IMR-90 (cell line): ENCODE results near the gene PTPRK. TPM values are rescaled to one million over a fixed set of nuclear protein-coding genes. Genes with fewer than 3 reads are reported as not detected.

Experiments
- ATAC-seq: fragments of 200-7000 bp; cut with Tn5 transposase; 2 replicates; pipeline ENCODE4 v1.9.1; 2020; ENCODE audit warnings: low read depth, mild to moderate bottlenecking, moderate library complexity
- BruUV-seq: library from RNA; stranded (reverse); fragments of 400-500 nt; replicated peaks from 2 replicates; lab custom pipeline; 2021; lab: Mats Ljungman, UMichigan
- CTCF ChIA-PET: fragments of 300-600 bp; formaldehyde crosslinking; extraction: SDS; loops from one replicate; lab custom pipeline; 2021; ENCODE audit warnings: antibody characterized with exemption; lab: Yijun Ruan, JAX
- POLR2A ChIA-PET: fragments of 300-600 bp; sonication (Branson Sonifier 250); formaldehyde crosslinking; loops from one replicate; lab custom pipeline; 2022; ENCODE audit warnings: antibody characterized with exemption; ENCODE audit not compliant: unreplicated experiment; lab: Charles Lee
- DNase-seq: peaks from one replicate; pipeline ENCODE4 v3.0.0; 2013
- H2AFZ ChIP-seq: replicated peaks from 2 replicates; pipeline ENCODE3; 2013; ENCODE audit warnings: low read length, mild to moderate bottlenecking; ENCODE audit not compliant: poor library complexity
- H2AK5ac ChIP-seq: 2 replicates; pipeline ENCODE4 v1.6.1; 2013; ENCODE audit warnings: low read depth, low read length, inconsistent platforms
- H2AK9ac ChIP-seq: replicated peaks from 2 replicates; pipeline ENCODE3; 2013; ENCODE audit warnings: mild to moderate bottlenecking, low read depth, low read length, moderate library complexity; ENCODE audit not compliant: poor library complexity
- H2BK120ac ChIP-seq: 2 replicates; pipeline ENCODE4 v1.6.1; 2013; ENCODE audit warnings: low read depth, low read length, inconsistent platforms
- H2BK15ac ChIP-seq: 3 replicates; pipeline ENCODE4 v1.6.1; 2013; ENCODE audit warnings: low read depth, low read length, inconsistent platforms
- H2BK20ac ChIP-seq: 2 replicates; pipeline ENCODE4 v1.6.1; 2013; ENCODE audit warnings: low read depth, mild to moderate bottlenecking, inconsistent platforms, low read length, moderate library complexity
- H2BK5ac ChIP-seq: 2 replicates; pipeline ENCODE4 v1.6.1; 2013; ENCODE audit warnings: mild to moderate bottlenecking, low read depth, low read length, inconsistent platforms; ENCODE audit not compliant: poor library complexity, severe bottlenecking
- H3K14ac ChIP-seq: replicated peaks from 2 replicates; pipeline ENCODE4 v1.6.1; 2013; ENCODE audit warnings: low read depth, low read length, inconsistent platforms
- H3K18ac ChIP-seq: 2 replicates; pipeline ENCODE4 v1.6.1; 2013; ENCODE audit warnings: low read depth, low read length, control low read depth
- H3K23ac ChIP-seq: 2 replicates; pipeline ENCODE4 v1.6.1; 2013; ENCODE audit warnings: low read depth, low read length, inconsistent platforms
- H3K27ac ChIP-seq: 2 replicates; pipeline ENCODE4 v1.5.1; 2013; ENCODE audit warnings: mild to moderate bottlenecking, control low read depth, low read length; ENCODE audit not compliant: insufficient read depth
- H3K27me3 ChIP-seq: 2 replicates; pipeline ENCODE4 v1.6.1; 2013; ENCODE audit warnings: low read length; ENCODE audit not compliant: control insufficient read depth, insufficient read depth
- H3K36me3 ChIP-seq: 2 replicates; pipeline ENCODE4 v1.6.1; 2013; ENCODE audit warnings: low read length, mixed read lengths; ENCODE audit not compliant: control insufficient read depth, insufficient read depth
- H3K4ac ChIP-seq: 2 replicates; pipeline ENCODE4 v1.6.1; 2013; ENCODE audit warnings: low read depth, low read length, inconsistent platforms
- H3K4me1 ChIP-seq: 2 replicates; pipeline ENCODE4 v1.6.1; 2013; ENCODE audit warnings: low read length, mixed read lengths; ENCODE audit not compliant: control insufficient read depth, insufficient read depth
- H3K4me2 ChIP-seq: 2 replicates; pipeline ENCODE4 v1.6.1; 2013; ENCODE audit warnings: low read depth, mild to moderate bottlenecking, control low read depth, low read length, moderate library complexity
- H3K4me3 ChIP-seq: 2 replicates; pipeline ENCODE4 v1.5.1; 2013; ENCODE audit warnings: low read depth, mild to moderate bottlenecking, control low read depth, low read length, moderate library complexity; ENCODE audit not compliant: insufficient read depth
- H3K56ac ChIP-seq: 2 replicates; pipeline ENCODE4 v1.6.1; 2013; ENCODE audit warnings: low read length, inconsistent platforms; ENCODE audit not compliant: insufficient read depth; ENCODE audit errors: extremely low read depth
- H3K79me1 ChIP-seq, 2 experiments: 2 replicates each; pipeline ENCODE4 v1.6.1; 2013; ENCODE audit warnings: low read length in 2 of 2, inconsistent platforms in 1 of 2, low read depth in 1 of 2
- H3K9ac ChIP-seq: 2 replicates; pipeline ENCODE4 v1.6.1; 2013; ENCODE audit warnings: low read depth, low read length, control low read depth
- H3K9me1 ChIP-seq: 2 replicates; pipeline ENCODE4 v1.6.1; 2013; ENCODE audit warnings: low read length, inconsistent platforms; ENCODE audit not compliant: insufficient read depth
- H3K9me3 ChIP-seq: 2 replicates; pipeline ENCODE4 v1.6.1; 2013; ENCODE audit warnings: low read length; ENCODE audit not compliant: control insufficient read depth, insufficient read depth
- H4K20me1 ChIP-seq: 2 replicates; pipeline ENCODE4 v1.6.1; 2013; ENCODE audit warnings: low read length, inconsistent platforms; ENCODE audit not compliant: insufficient read depth
- H4K5ac ChIP-seq: 2 replicates; pipeline ENCODE4 v1.6.1; 2013; ENCODE audit warnings: mild to moderate bottlenecking, low read depth, low read length, control low read depth
- H4K8ac ChIP-seq, 2 experiments: 2 replicates each; pipeline ENCODE4 v1.6.1; 2013; ENCODE audit warnings: low read depth in 2 of 2, low read length in 2 of 2, control low read depth in 1 of 2, inconsistent platforms in 1 of 2
- H4K91ac ChIP-seq: 2 replicates; pipeline ENCODE4 v1.6.1; 2013; ENCODE audit warnings: low read depth, low read length, inconsistent platforms; ENCODE audit not compliant: insufficient read depth
- FOS ChIP-seq: fragments of 150-350 bp; IDR thresholded peaks from 2 replicates; pipeline ENCODE4 v1.6.1; 2016; ENCODE audit warnings: low read depth, low read length
- WGBS, 2 experiments: methylation state at CpG; one replicate each; pipeline versions ENCODE4 v1.1.5 to v1.1.7; 2013; ENCODE audit warnings: missing lambda C conversion rate in 2 of 2; ENCODE audit not compliant: insufficient read length in 1 of 2; ENCODE audit errors: extremely low coverage in 2 of 2; 5-methylcytosine and 5-hydroxymethylcytosine counted together
- dilution Hi-C: fragments of 300-500 bp; cut with HindIII; formaldehyde crosslinking; loops from one replicate; pipeline ENCODE4 v1.14.3; 2018; ENCODE audit warnings: low sequenced_read_pairs; ENCODE audit not compliant: unreplicated experiment
- in situ Hi-C: fragments of 300-500 bp; cut with MboI; formaldehyde crosslinking; loops from 3 replicates; pipeline ENCODE4 v1.14.3; 2019; ENCODE audit warnings: low sequenced_read_pairs, inconsistent platforms, mixed read lengths
- intact Hi-C: fragments of 100-400 bp; cut with micrococcal nuclease; formaldehyde crosslinking; loops from 2 replicates; pipeline ENCODE4 v1.10.0; 2022
- polyA plus RNA-seq, 3 experiments: library from polyadenylated mRNA; depleted of rRNA; stranded (reverse); fragments of >200 nt; gene quantifications; 2 replicates each; pipeline ENCODE4 v1.2.3, GENCODE V29; 2012; ENCODE audit warnings: low replicate concordance in 1 of 3
- total RNA-seq: library from RNA; depleted of rRNA; stranded (reverse); fragments of >200 nt; gene quantifications from 2 replicates; pipeline ENCODE4 v1.2.3, GENCODE V29; 2012
- TF ChIP-seq, protein P1 (sequence below): conservative IDR thresholded peaks from 2 replicates; pipeline ENCODE4 v1.5.1; 2012; ENCODE audit warnings: mild to moderate bottlenecking, low read depth, low read length, improper control_type of control experiment

Gene PTPRK
- total and polyA plus RNA-seq, 2 of the 4 experiments (the other 2 are of a cell fraction) = 18.0 to 80.8 TPM

DNA sequence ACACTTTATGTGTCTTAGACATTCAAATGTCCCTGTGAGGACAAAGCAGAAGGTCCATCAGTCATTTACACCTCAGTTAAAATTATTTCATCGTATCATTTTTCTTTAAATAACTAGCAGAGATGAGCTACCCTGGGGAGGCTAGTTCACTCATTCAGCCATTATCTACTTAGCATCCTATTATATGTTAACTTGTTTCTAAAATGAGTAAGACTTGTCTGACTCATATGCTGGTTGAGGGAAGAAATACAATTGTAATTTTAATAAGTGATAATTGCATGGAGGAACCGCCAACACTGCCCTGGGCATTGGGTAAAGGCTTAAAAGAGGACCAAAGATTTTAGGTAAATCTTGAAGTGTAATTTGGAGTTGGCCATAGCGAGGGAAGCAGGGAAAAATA lies 12.4 kb upstream of the PTPRK start:
- DNase-seq = peak; percentile 55
- POLR2A ChIA-PET = no interaction called here
- H3K27ac ChIP-seq = no peak overlapping the region

More for the DNA sequence above, 12.4 kb upstream of the PTPRK start:
- no peak overlapping the region for H3K9ac ChIP-seq
- CTCF ChIA-PET = no interaction called here
- dilution Hi-C loops (no loop called here), in situ Hi-C loops (no loop called here), intact Hi-C loops (no loop called here)
- H3K9me3 ChIP-seq = no peaks in the 10 kb centered on the region
- 100% methylated on average over 1 of the region's 3 CpGs; no CpG with 5 or more reads in 1 of the 2 experiments for WGBS, 2 experiments
- H2AK9ac ChIP-seq = no peak overlapping the region
- peak; percentile 87 for ATAC-seq
- H2AK5ac ChIP-seq = no peak overlapping the region
- 0 out of 2 replicates have a peak, but pooled peaks have one; percentile 22 for TF ChIP-seq FOS
- TF ChIP-seq, protein P1, sequence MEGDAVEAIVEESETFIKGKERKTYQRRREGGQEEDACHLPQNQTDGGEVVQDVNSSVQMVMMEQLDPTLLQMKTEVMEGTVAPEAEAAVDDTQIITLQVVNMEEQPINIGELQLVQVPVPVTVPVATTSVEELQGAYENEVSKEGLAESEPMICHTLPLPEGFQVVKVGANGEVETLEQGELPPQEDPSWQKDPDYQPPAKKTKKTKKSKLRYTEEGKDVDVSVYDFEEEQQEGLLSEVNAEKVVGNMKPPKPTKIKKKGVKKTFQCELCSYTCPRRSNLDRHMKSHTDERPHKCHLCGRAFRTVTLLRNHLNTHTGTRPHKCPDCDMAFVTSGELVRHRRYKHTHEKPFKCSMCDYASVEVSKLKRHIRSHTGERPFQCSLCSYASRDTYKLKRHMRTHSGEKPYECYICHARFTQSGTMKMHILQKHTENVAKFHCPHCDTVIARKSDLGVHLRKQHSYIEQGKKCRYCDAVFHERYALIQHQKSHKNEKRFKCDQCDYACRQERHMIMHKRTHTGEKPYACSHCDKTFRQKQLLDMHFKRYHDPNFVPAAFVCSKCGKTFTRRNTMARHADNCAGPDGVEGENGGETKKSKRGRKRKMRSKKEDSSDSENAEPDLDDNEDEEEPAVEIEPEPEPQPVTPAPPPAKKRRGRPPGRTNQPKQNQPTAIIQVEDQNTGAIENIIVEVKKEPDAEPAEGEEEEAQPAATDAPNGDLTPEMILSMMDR = no peak
- no peaks in the 10 kb centered on the region for H3K9me1 ChIP-seq
- H4K91ac ChIP-seq = peak overlapping the region; percentile 37; the same call in 1 of the 2 replicates
- no peak overlapping the region for H3K23ac ChIP-seq
- no peak overlapping the region for H2AFZ ChIP-seq
- H2BK20ac ChIP-seq = peak overlapping the region; percentile 51; the same call in 1 of the 2 replicates
- no peak overlapping the region for H3K4me3 ChIP-seq
- no peaks in the 10 kb centered on the region for H3K79me1 ChIP-seq
- no TSS peak for BruUV-seq
- H4K20me1 ChIP-seq = no peaks in the 10 kb centered on the region
- H3K36me3 ChIP-seq = no peaks in the 10 kb centered on the region
- no peak overlapping the region for H3K4me2 ChIP-seq
- H3K4me1 ChIP-seq = peaks cover 1% of the 10 kb centered on the region; the same call in 1 of the 2 replicates
- peak overlapping the region; percentile 81; the same call in 1 of the 3 replicates for H2BK15ac ChIP-seq
- H4K8ac ChIP-seq = peak overlapping the region in 1 of 2 experiments; percentile 12; a peak in 1 of 4 replicates
- no peak overlapping the region; the same call in 1 of the 2 replicates for H3K14ac ChIP-seq
- peak overlapping the region; percentile 34; the same call in 1 of the 2 replicates for H3K4ac ChIP-seq
- H3K56ac ChIP-seq = no peak overlapping the region
- H4K5ac ChIP-seq = peak overlapping the region; percentile 63; the same call in 1 of the 2 replicates
- no peak overlapping the region for H2BK5ac ChIP-seq
- H2BK120ac ChIP-seq = peak overlapping the region; percentile 53; the same call in 1 of the 2 replicates
- no peaks in the 10 kb centered on the region for H3K27me3 ChIP-seq
- H3K18ac ChIP-seq = peak overlapping the region; percentile 82; the same call in 1 of the 2 replicates
